Ramos (cell line): Measurements from ENCODE around the gene FSTL4.

Experiments used
- in situ Hi-C: fragments of 300-500 bp; cut with MboI; formaldehyde crosslinking; loops from one replicate; pipeline ENCODE4 v1.14.3; 2022; ENCODE audit warnings: low sequenced_read_pairs; ENCODE audit not compliant: unreplicated experiment

The FSTL4 gene

DNA sequence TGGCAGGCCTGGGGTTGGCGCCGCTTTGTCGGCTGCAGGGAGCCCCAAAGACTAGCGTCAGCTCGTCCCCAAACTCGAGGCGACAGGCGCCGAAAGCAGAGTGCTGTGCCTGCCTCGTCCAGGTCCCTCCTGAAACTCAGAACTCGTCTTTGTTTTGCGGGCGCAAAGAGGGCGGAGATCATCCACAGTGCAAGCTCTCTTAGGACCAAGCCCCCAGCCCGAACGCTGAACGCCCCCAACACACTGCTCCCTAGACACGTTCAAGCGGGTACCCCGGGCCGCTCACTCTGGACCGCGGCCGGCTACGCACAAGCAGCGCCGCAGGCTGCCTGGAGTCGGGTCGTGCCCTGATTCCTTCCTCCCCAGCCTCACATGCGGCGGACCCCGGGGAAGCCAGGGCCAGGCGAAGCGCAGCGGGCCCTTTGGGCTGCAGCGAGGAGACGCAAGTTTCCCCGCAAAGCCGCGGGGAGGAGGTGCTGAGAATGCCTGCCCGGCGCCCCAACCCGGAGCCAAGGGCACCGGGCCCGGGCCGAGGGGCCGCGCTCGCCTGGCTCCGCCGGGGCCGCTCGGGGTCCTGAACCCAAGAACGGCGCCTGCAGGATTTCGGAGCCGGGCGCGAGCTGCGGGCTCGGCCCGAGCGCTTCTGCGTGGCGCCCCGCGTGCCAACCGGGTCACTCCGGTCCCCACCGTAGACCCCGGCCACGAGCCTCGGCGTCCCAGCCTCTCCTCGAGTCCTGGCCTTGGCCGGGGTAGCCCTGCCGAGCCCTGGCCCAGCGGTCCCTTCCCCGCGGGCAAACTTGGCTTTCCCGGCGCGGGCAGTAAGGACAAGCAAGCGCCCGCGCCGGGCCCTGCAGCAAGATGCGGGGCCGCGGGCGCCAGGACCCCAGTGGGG lies 738 bp downstream of the FSTL4 start:
- in situ Hi-C loops: no loop called here

DNA sequence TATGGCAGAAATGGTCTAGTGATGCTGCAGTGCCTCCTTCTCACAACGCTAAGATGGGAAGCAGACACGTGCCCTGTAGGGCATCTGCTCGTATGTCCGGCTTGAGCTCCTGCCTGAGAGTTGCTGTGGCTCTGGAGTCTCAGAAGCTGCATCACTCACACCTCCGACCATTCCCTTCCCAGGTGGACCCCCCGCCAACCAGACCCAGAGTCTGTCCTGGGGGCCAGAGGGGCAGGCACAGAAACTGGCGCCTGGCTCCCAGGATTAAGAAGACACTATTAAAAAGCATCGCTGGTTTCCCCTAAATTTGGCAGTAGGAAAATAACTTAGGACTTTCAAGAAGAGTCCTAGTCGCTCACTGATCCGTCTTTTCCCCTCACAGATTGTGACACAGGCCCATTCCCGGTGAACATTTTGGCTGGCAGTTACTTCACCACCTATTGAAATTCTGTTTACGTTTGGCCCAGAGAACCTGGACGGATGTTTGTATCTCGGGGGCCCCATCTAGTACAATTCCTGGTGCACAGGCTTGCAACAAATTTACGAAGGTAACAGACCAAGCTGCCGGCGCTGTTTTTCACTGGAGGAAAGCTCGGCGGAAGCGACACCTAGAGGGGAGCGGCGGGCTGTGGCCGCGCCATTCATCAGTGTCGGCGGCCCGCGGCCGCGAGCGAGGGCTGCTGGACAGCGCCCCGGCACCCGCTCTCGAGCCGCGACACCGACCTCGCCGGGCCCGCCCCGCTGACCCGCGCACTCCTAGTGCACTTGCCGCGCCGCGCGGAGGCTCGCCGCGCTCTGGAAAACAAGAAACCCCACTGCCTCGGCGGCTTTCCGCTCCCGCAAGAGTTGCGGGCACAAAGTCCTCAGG lies 1.6 kb downstream of the FSTL4 start:
- in situ Hi-C loops: no loop called here

DNA sequence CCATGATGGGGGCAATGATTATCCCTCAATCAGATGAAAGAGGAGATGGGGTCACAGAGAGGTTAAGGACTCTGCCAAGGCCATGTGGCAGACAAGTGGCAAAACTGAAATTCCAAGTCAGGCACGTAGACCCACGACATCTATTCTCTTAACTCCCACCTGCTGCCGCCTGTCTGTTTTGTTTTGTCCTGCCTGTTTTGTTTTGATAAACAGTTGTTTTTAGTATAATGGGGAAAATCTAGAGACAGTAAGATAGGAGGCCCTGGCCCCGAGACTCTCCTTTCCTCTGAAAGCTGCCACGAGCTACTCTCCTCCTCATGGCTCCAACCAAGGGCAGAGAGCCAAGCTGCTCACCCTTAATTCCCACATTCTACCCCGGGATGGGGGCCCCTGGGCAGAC lies 4.9 kb downstream of the FSTL4 start:
- in situ Hi-C loops: no loop called here

DNA sequence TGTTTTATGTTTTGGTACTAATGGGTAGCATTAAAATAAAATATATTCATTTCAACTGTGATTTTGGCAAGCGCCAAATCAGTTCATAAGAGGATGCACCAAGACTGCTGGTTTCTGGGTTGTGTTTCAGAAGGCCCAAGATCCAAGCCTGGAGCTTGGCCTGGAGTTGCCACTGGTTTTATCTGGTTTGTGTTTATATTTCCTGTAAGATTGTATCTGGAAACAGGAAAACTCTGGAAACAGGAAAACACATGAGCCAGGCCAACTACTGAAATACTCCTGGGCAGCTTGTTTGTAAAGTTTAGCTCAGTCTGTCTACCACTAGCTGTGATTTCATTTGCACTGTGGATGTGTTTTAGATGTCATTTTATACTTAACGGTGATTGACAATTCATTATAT lies 5.5 kb downstream of the FSTL4 start:
- in situ Hi-C loops: no loop called here

DNA sequence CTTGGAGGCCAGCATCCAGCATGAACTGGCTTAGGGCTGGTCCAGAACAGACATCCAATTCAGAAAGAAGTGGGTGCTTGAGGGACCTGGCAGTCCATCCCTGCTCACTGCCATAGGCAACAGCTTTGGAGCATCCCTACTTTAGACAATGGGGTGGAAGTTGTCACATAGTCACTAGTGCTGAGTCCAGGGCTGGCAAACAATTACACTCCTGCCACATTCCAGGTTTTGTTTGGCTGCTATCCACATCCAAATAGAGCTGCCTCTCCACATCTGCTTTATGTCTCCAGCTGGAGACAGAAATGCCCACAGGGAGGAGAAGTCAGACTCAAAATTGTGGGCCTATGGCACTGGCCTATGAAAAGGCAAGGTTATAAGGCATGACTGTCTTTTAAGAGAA lies 7.0 kb downstream of the FSTL4 start:
- in situ Hi-C loops: no loop called here

DNA sequence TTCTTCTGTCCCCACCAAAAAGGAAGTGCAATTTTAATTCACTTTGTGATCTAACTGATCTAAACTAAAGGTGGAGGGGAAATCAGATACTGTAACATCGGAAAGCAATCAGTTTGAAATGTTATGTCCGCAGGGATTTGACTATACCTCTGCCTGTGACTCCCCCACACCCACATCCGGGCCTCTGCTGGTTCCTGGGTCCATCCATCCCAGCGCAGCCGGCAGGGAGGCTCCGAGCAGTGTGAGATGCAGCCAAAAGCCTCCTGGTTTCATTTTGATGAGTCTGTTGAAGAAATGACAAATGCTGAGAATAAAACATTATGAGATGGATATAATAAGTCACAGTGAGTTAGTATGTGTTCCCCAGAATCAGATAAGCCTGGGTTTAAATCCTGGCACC lies 8.6 kb downstream of the FSTL4 start:
- in situ Hi-C loops: no loop called here

DNA sequence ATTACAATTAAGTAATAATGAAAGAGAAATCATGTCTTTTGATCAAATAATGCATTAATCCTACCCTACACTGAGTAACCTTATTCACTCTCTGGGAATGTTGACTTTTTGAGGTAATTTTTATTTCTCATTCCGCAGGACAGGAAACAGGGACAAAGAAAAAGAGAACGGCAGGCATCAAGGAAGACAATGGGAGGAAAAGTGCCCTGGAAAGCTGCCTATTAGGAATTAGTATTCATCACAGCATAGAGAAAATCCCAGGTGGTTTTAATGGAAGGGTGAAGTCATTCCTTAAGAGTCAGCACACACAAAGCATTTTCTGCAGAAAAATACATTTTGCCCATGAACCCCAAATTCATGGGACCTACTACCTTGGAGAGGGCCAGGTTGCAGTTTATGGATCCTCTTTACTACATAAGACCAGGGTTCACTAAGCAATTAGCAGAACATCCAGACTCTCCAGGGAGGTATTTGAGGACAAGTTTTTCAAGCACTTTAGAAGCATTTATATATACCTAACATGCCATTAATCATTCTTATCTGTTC lies 9.4 kb downstream of the FSTL4 start:
- in situ Hi-C loops: no loop called here

DNA sequence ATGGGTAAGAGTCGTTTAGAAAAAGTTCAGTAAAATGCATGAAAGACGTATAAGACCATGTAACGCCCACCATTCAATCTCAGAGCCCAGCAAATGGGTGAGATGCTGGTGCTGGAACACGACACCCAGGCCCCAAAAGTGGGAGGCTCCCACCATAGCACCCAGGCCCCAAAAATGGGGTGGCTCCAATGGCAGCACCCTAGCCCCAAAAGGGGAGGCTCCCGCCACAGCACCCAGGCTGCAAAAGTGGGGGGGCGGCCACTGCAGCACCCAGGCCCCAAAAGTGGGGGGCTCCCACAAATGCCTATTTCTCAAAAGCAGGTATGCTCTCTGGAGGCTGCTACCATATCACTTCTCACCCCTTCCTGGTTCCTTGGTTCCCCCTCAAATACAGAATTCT lies 12.7 kb downstream of the FSTL4 start:
- in situ Hi-C loops: no loop called here

DNA sequence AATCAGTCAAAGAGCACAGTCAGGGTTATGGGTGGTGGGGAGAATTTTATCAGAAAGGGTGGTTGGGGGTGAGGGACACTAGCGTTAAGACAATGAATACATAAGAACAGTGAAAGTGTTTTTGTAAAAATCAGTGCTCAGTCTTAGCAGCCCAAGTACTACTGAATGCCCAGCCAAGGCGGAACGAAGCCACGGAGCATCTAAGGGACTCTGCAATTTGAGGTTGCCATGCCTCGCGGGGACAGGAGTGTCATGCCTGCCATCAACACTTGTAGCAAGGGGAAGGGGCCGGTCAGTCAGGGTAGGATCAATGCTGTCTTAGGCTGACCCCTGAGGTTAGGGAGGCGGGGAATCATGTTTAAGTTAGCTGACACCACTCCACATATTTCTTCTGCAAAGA lies 13.3 kb downstream of the FSTL4 start:
- in situ Hi-C loops: no loop called here

DNA sequence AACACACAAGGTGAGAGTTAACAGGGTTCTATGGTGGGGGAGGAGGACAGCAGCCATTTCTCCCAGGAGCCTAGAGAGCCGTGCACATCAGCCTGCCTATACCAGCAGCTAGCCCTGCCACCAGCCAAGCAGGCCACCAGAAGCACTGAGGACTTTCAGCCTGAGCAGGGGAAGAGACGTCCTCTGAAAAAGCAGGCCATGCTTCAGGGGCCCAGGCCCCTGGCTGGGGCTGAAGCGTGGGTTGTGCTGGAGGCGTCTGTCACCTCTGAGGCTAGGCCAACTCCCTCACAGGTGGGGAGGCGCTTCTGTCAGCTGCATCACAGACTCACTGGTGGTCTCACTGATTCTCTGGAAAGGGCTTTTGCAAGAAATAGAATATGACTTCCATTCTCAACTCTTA lies 16.3 kb downstream of the FSTL4 start:
- in situ Hi-C loops: no loop called here

DNA sequence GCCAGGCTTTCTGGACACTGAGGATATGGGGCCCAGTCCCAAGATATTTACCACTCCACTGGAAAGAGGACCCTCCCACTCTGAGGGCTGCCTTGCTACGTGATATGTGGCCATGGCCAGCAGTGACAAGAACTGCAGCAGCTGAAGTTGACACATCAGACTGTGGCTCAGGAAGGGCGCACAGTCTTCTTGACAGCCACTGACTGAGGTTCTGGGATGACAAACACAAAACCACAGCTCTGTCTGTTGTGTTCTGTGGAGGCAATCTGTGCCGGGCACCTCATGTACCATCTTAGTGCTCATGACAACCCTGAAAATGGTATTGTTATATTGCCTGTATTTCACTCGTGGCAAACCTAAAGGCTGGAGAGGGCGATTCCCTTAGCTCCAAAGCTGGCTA lies 16.9 kb downstream of the FSTL4 start:
- in situ Hi-C loops: no loop called here

DNA sequence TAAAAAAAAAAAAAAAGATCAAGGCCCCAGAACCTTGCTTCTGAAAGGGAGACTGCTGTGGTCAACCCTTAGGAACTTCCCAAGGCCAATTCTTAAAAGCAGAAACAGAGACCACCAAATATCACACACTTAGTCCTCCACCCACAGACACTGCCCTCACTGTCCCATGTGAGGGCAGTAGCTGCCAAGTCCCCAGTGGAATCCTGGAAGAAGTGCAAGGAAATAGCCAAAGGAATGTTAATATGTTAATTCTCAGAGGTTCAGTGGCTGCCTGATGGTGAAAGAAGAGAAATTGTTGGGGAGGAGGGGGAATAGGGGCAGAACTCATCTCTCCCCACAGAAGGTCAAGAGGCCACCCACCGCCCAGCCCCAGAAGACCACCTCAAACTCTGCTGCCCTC lies 23.1 kb downstream of the FSTL4 start:
- in situ Hi-C loops: no loop called here

DNA sequence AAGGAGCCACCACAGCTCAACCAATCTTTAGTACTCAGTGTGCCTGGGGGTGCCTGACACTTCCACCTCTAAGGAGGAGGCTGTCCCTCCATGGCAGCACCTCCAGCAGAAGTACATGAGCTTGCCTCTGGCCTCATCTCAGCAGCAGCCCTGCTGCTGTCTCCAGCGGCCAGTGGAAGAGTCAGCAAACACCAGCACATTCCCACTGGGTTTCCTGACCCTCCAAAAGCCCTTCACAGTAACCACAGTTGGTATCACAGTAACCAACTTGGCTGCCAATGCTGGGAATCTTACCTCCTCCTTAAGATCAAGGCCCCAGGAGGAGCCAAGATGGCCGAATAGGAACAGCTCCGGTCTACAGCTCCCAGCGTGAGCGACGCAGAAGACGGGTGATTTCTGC lies 29.4 kb downstream of the FSTL4 start:
- in situ Hi-C loops: no loop called here

DNA sequence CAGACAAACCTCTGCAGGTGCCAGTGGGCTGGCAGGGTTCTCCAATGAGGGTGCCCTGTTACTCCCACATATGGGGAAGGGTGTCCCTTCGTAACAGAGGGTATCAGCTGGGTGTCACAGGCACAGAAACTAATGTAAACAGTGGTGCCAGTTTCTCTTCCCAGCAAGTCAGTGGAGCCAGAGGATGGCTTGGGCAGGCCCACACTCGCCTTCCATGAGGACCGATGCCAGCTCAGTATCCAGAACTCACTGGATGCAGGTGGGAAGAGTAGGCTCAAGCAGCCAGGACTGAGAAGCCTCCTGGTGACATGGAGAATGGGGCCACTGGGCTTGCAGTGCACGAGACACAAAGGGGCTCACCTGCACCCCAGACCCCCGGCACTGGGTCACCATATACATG lies 30.4 kb downstream of the FSTL4 start:
- in situ Hi-C loops: no loop called here

DNA sequence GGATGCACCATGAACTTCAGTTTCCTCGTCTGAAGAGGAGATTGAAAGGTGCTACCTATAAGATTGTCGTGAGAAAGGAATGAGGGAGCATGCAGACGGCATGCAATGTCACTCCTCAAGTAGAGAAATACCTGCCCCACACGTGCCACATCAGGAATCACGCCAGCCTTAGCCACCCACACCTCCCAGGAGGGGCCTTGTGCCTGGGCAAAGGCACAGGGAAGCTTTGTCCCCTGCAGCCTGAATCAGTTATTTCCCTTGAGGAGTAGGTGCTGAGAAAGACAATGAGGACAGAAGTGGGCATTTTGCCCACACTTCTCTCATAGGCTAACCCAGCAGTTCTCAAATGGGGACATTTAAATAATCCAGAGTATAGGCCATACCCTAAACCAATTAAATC lies 31.0 kb downstream of the FSTL4 start:
- in situ Hi-C loops: no loop called here

DNA sequence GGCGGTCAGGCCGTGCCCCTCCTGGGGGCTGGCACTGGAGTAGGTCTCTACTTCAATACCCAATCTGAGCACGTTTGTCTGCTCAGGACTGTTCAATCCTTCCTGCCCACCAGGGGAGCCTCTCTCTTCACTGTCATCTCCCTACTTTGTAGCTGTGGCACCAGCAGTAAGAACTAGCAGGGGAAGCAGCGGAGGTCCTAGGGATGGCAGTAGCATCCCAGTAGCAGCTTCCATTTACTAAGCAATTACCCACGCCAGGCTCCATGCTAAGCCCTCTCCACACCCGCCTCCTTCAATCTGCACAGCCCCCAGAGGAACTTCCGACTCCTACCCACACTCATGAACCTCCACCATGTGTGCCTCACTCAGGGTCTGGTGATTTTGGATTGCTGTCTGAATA lies 31.7 kb downstream of the FSTL4 start:
- in situ Hi-C loops: no loop called here

DNA sequence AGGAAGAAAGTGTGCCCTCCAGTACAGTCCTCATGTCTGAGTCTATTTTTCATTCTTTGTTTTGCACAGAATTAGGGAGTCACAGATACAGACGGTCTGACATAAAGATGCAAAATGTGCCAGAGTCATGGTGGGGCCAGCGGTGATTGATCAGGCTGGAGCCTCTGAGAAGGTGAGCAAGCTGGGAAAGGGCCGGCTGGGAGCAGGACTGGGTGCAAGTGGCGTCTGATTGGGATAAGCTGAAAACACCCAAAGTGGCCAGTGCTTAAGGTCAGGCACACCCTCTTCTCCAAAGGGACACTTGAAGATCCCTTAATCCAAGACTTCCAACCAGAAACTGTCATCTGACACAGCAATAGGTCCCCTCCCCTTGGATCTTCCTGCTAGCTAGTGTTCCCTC lies 32.6 kb downstream of the FSTL4 start:
- in situ Hi-C loops: no loop called here

DNA sequence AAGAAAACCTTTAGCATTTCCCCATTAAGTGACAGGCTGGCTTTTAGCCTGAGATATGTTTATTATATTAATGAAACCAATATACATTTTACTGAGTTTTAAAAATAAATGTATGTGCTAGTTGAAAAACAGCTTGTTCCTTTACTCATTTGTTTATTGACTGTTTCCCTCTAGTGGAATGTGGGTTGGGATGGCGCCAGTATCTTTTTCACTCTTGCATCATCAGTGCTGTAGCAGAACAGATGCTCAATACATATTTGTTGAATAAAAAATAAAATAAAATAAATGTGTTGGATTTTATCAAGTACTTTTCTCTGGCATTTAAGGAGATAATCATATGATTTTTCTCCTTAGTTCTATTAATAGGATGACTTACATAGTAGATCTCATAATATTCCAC lies 43.0 kb downstream of the FSTL4 start:
- in situ Hi-C loops: no loop called here

DNA sequence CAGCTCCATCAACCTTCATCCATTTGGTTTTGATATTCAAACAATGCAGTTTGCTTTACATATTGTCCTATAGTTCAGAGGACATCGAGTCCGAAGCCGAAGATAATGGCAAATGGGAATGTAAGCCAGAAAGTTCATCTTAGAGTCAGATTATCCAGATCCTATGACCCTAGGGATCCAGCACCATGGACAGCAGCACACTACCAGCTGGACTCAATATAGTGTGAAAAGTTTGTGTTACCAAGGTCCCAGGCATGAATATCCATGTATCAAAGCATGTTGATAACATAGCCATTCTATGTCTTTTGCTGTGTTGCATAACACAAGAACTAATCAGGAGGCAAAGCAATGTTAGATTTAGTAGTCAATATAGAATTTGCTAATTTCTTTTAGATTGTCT lies 46.3 kb downstream of the FSTL4 start:
- in situ Hi-C loops: no loop called here

DNA sequence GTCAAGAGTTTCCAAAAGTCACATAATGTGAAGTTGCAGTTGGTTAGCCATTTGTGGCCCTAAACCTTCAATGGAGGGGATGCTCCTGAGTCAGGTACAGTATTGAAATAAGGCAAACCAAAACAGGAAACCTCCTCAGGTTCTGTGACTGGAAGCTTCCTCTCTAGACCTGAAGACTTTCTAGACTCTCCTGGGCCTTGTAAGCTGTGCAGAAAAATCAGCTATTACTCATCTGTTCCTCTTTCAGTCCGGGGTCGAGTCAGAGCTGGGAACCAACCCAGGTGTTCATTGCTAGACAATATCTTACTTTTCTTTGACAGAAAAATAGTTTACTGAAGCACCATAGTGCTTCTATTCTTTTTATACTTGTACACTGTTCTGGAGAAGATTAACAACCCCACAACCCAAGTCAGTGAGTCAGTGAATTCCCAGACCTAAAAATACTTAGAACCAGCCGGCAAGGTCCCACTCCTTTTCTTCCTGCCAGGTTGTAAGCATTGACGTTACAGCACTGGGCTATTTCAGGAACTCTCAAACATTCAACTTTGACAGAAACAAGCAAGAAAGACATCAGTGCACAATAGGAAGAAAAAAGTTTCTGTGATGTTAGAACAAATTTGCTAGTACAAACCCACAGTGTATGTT lies 47.3 kb downstream of the FSTL4 start:
- in situ Hi-C loops: no loop called here

DNA sequence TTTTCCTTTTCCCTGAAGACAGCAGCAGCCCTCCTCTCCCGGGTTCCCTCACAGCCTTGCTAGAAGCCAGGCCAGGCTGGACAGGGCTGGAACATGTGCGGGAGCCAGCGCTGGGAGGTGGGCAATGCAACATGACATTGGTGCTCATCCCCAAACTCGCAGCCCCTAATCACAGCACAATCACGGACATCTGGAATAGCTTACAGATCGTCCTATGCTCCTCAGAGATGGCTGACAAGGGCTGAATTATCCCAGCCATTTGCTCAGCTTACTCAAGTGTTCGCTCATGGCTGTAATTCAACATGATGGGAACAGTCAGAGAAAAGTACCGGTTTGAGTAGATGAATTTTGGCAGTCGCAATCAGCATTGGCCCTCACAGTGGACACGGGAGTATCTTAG lies 49.8 kb downstream of the FSTL4 start:
- in situ Hi-C loops: no loop called here
